HG03064 (cell line): ENCODE measurements around the gene IRF9.

Experiments
- ATAC-seq: cut with Tn5 transposase; IDR thresholded peaks from one replicate; pipeline ENCODE4 v1.9.1; 2021; ENCODE audit warnings: low read depth; ENCODE audit not compliant: unreplicated experiment

Gene IRF9

GRCh38 chr14:24130717-24131548 lies 30.1 kb upstream of the IRF9 start:
- ATAC-seq = no peak

GRCh38 chr14:24131549-24131966 lies 29.5 kb upstream of the IRF9 start:
- no peak for ATAC-seq

- ATAC-seq = no peak
Observed at GRCh38 chr14:24132061-24132685, 28.9 kb upstream of the IRF9 start.

- no peak for ATAC-seq
Observed at GRCh38 chr14:24132976-24133375, 28.1 kb upstream of the IRF9 start.

GRCh38 chr14:24133735-24134134 lies 27.3 kb upstream of the IRF9 start:
- no peak for ATAC-seq

- ATAC-seq = no peak
Observed at GRCh38 chr14:24135584-24135833, 25.6 kb upstream of the IRF9 start.

GRCh38 chr14:24135834-24136683 lies 25.0 kb upstream of the IRF9 start, which contains the start of gene PSME1:
PSME1 (plus strand) TSS chr14:24136194; CDS start chr14:24136263, 69 bp downstream.
- peak; percentile 79 for ATAC-seq

GRCh38 chr14:24136684-24137528 lies 24.2 kb upstream of the IRF9 start:
- ATAC-seq = no peak

- ATAC-seq = no peak
Observed at GRCh38 chr14:24137529-24138395, 23.3 kb upstream of the IRF9 start.

GRCh38 chr14:24138396-24139271 lies 22.4 kb upstream of the IRF9 start:
- ATAC-seq = no peak

GRCh38 chr14:24139272-24139934 lies 21.7 kb upstream of the IRF9 start:
- no peak for ATAC-seq

GRCh38 chr14:24141097-24141880 lies 19.8 kb upstream of the IRF9 start, which contains the start of gene EMC9:
EMC9 (minus strand) TSS chr14:24141591; CDS start chr14:24141304, 287 bp downstream.
- ATAC-seq = peak; percentile 76

GRCh38 chr14:24143511-24143910 lies 17.6 kb upstream of the IRF9 start:
- no peak for ATAC-seq

- ATAC-seq = no peak
Observed at GRCh38 chr14:24144451-24144850, 16.6 kb upstream of the IRF9 start.

- no peak for ATAC-seq
Observed at GRCh38 chr14:24145219-24145618, 15.8 kb upstream of the IRF9 start.

- ATAC-seq = no peak
Observed at GRCh38 chr14:24145690-24146452, 15.2 kb upstream of the IRF9 start.
